ENCODE measurements around the gene DSP.

- TF ChIP-seq CTCF (conservative IDR thresholded peaks at IDR 0.05) (no peak), EZH2 (IDR thresholded peaks at IDR 0.05; ENCODE audit: low read depth) (no peak)
Measured at GRCh38 chr6:7578931-7579330, 37.5 kb downstream of the DSP start.
